ENCODE measurements around the gene ADPGK. TPM values are rescaled to one million over a fixed set of nuclear protein-coding genes. Genes with fewer than 3 reads are reported as not detected.

ADPGK gene
- total RNA-seq, 4 donors from 2014 or later: 53.0 to 74.6 (median 61.7) TPM

DNA sequence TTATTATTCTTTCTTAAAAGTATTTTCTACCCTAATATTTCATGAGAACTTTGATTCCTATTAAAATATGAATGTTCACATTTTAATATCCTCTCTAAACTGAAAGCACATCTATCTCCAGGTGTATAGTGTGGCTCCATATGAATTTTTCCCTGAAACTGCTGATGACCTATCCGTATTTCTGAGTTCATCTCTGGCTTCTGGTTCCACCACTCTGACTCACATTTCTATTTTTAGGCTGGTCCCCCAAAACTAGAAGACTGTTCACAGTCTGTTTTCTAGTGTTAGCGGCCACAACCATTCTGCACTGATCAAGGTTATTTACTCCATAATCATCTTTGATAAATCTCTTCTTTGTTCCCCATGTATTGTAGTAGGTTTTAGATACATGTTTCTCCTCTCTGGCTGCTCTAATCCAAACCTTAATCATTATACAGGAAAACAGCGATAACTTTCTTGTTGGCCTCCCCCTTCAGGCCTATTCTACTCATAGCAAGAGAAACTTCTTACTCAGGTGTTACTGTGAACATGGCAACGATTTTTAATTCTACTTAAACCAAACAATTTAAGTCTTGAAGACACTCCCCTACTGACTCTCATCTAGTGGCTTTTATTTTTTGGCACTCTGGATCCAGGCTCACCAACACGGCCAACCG lies 12.8 kb downstream of the ADPGK start:
- Histone ChIP-seq H3K27me3 (no peaks in the 10 kb centered on the region), H3K4me1 (peaks cover 0 to 7% of the 10 kb centered on the region in 2 donors), H3K9me3 (no peaks in the 10 kb centered on the region), H3K36me3 (peaks cover 26 to 32% of the 10 kb centered on the region in 2 donors), H3K4me3 (replicated peaks in 1 of 3) (no peak overlapping the region), H3K27ac (no peak overlapping the region)
- TF ChIP-seq, protein P1, sequence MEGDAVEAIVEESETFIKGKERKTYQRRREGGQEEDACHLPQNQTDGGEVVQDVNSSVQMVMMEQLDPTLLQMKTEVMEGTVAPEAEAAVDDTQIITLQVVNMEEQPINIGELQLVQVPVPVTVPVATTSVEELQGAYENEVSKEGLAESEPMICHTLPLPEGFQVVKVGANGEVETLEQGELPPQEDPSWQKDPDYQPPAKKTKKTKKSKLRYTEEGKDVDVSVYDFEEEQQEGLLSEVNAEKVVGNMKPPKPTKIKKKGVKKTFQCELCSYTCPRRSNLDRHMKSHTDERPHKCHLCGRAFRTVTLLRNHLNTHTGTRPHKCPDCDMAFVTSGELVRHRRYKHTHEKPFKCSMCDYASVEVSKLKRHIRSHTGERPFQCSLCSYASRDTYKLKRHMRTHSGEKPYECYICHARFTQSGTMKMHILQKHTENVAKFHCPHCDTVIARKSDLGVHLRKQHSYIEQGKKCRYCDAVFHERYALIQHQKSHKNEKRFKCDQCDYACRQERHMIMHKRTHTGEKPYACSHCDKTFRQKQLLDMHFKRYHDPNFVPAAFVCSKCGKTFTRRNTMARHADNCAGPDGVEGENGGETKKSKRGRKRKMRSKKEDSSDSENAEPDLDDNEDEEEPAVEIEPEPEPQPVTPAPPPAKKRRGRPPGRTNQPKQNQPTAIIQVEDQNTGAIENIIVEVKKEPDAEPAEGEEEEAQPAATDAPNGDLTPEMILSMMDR (IDR thresholded peaks at IDR 0.05): peak in 1 of 6 experiments; percentile 16
- no peak for TF ChIP-seq POLR2A (IDR thresholded peaks at IDR 0.05)
- intact Hi-C loops (cut with DNase I): no loop called here
- no peak for DNase-seq
- 83 to 87% methylated on average over 6 of the region's 6 CpGs for WGBS, 2 donors

DNA sequence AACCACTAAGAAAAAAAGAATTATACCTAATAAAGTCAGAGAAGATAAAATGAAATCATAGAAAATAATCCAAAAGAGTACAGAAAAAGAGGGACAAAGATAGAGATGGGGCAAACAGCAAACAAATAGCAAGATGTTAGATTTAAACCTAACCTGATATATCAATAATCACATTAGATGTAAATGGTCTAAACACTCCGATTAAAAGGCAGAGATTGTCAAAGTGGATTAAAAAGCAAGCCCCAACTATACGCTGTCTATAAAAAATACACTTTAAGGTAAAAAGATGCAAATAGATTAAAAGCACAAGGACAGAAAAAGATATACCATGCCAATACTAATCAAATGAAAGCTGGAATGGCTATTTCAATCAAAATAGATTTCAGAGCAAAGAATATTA lies 16.8 kb downstream of the ADPGK start:
- no peak overlapping the region for H3K27ac ChIP-seq
- intact Hi-C loops (cut with DNase I): no loop called here
- H3K4me1 ChIP-seq: no peaks in the 10 kb centered on the region
- H3K36me3 ChIP-seq: peaks cover 12 to 27% of the 10 kb centered on the region in 2 donors
- no peak overlapping the region for H3K4me3 ChIP-seq (replicated peaks in 1 of 3)
- 94 to 98% methylated on average over 2 of the region's 2 CpGs for WGBS, 2 donors
- TF ChIP-seq POLR2A (IDR thresholded peaks at IDR 0.05): no peak
- DNase-seq: no peak
- no peaks in the 10 kb centered on the region for H3K9me3 ChIP-seq
- H3K27me3 ChIP-seq: no peaks in the 10 kb centered on the region

DNA sequence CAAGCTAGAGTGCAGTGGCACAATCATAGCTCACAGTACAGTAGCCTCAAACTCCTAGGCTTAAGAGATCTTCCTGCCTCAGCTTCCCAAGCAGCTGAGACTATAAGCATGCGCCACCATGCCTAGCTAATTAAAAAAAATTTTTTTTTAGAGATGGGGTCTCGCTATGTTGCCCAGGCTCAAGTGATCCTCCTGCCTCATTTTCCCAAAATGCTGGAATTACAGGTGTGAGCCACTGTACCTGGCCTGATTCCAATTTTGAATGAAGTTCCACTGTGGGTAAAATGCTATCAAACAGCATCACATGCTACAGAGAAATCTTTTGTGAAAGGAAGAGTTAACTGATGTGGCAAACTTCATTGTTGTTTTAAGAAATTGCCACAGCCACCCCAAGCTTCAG lies 17.5 kb downstream of the ADPGK start:
- no peak for TF ChIP-seq POLR2A (IDR thresholded peaks at IDR 0.05)
- TF ChIP-seq, protein P1 (IDR thresholded peaks at IDR 0.05): no peak
- Histone ChIP-seq H3K4me1 (no peaks in the 10 kb centered on the region), H3K4me3 (replicated peaks in 1 of 3) (no peak overlapping the region), H3K27ac (no peak overlapping the region), H3K36me3 (peaks cover 7 to 24% of the 10 kb centered on the region in 2 donors), H3K9me3 (no peaks in the 10 kb centered on the region), H3K27me3 (no peaks in the 10 kb centered on the region)
- 96 to 98% methylated on average over 2 of the region's 2 CpGs for WGBS, 2 donors
- DNase-seq: no peak
- intact Hi-C loops (cut with DNase I): no loop called here

DNA sequence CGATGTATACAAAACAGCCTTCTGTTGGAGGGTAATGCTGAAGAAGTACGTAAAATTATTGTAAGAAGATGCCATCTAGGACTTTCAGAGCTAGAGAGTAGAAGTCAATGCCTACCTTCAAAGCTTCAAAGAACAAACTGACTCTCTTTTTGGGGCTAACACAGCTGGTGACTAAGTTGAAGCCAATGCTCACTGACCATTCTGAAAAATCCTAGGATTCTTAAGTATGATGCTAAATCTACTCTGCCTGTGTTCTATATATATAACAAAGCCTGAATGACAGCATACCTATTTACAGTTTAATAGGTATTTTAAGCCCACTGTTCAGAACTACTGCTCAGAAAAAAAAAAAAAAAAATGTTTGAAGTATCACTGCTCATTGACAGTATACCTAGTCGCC lies 18.9 kb downstream of the ADPGK start:
- Histone ChIP-seq H3K9me3 (no peaks in the 10 kb centered on the region), H3K36me3 (peaks cover 0 to 19% of the 10 kb centered on the region in 2 donors)
- WGBS, 2 donors: 96 to 97% methylated on average over 3 of the region's 3 CpGs

DNA sequence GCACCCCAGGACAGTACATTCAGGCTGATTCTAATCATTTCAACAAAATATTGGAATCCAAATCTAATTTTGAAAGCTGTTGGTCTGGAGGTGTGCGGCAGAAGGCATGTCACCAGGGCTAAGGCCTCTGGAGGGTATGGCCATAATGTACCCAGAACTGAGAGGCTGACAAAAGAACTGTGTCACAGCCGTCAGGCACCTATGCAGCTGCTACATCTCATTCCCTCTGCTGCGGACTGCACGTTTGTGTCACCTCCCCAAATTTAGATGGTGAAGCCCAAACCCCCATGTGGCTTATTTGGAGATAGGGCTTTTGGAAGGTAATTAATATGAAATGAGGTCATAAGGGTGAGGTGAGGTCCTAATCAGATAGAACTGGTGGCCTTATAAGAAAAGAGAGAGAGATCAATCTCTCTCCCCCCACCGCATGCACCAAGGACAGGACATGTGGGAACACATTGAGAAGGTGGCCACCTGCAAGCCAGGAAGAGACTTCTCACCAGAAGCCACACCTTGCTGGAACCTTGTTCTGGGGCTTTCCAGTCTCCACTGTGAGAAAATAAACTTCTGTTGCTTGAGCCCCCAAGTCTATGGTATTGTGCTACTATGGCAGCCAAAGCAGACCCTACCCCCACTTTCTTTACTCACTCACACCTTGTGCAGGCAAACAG lies 22.8 kb downstream of the ADPGK start:
- H3K27me3 ChIP-seq: no peaks in the 10 kb centered on the region
- TF ChIP-seq, protein P1 (IDR thresholded peaks at IDR 0.05): no peak
- TF ChIP-seq POLR2A (IDR thresholded peaks at IDR 0.05): no peak
- H3K36me3 ChIP-seq: peaks cover 8 to 19% of the 10 kb centered on the region in 2 donors
- H3K4me1 ChIP-seq: no peaks in the 10 kb centered on the region
- no peaks in the 10 kb centered on the region for H3K9me3 ChIP-seq
- H3K27ac ChIP-seq: no peak overlapping the region
- WGBS, 2 donors: 95 to 96% methylated on average over 5 of the region's 5 CpGs
- no peak overlapping the region for H3K4me3 ChIP-seq (replicated peaks in 1 of 3)
- no peak for DNase-seq
- intact Hi-C loops (cut with DNase I): no loop called here

More for the DNA sequence above, 18.9 kb downstream of the ADPGK start:
- no peaks in the 10 kb centered on the region for H3K27me3 ChIP-seq
- H3K4me3 ChIP-seq (replicated peaks in 1 of 3): no peak overlapping the region
- intact Hi-C loops (cut with DNase I): no loop called here
- no peak for DNase-seq
- no peaks in the 10 kb centered on the region for H3K4me1 ChIP-seq
- TF ChIP-seq POLR2A (IDR thresholded peaks at IDR 0.05): no peak
- TF ChIP-seq, protein P1 (IDR thresholded peaks at IDR 0.05): no peak
- no peak overlapping the region for H3K27ac ChIP-seq

All from thyroid gland (tissue), 4 donors.